ENCODE measurements around the gene GALNT13. TPM values are rescaled to one million over a fixed set of nuclear protein-coding genes. Genes with fewer than 3 reads are reported as not detected.

Gene GALNT13
- total and polyA plus RNA-seq, 2 of the 13 experiments (the other 11 are each of a cell fraction or from before 2014, with no cell fraction given), result 1.3 to 5.0 TPM

DNA sequence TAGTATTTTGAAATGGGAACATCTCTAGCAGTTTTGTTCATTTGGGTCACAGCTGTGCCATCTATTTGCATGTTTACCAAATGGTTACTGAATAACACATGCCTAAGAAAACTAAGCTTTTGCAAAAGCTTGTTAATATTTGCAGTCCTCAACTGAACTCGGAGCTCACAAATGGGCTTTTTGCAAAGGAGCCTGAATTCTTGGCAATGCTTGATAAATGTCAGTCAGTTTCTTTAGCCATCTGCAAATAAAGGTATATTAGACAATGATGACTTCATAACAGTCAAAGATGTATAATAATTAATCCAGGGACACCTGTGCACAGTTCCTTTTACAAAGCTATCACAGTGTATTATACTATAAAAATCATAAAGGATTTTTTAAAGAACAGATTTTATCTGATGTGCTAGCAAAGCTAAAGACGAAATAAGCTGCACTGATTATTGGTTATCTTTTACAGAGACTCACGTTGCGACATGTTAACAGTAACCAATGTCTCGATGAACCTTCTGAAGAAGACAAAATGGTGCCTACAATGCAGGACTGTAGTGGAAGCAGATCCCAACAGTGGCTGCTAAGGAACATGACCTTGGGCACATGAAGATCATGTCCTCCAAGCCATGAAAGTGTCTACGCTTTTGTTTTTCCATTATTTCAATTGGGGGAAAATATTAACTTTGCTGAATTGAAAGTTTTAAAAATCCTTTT is 578.4 kb downstream of the GALNT13 start (continued):
- no peak for TF ChIP-seq ZNF101 (CRISPR knock-in tag; IDR thresholded peaks at IDR 0.05; ENCODE audit: borderline replicate concordance, low read depth)
- no peak for TF ChIP-seq ZNF20 (CRISPR knock-in tag; IDR thresholded peaks at IDR 0.05)
- peak; percentile 52 for TF ChIP-seq SKI (IDR thresholded peaks at IDR 0.05; ENCODE audit: partially characterized antibody)
- TF ChIP-seq RFX5 (IDR thresholded peaks at IDR 0.05; ENCODE audit: low read depth, low read length), result no peak
- TF ChIP-seq ZFP41 (CRISPR knock-in tag; IDR thresholded peaks at IDR 0.05; ENCODE audit: borderline replicate concordance), result no peak
- TF ChIP-seq, protein P1, sequence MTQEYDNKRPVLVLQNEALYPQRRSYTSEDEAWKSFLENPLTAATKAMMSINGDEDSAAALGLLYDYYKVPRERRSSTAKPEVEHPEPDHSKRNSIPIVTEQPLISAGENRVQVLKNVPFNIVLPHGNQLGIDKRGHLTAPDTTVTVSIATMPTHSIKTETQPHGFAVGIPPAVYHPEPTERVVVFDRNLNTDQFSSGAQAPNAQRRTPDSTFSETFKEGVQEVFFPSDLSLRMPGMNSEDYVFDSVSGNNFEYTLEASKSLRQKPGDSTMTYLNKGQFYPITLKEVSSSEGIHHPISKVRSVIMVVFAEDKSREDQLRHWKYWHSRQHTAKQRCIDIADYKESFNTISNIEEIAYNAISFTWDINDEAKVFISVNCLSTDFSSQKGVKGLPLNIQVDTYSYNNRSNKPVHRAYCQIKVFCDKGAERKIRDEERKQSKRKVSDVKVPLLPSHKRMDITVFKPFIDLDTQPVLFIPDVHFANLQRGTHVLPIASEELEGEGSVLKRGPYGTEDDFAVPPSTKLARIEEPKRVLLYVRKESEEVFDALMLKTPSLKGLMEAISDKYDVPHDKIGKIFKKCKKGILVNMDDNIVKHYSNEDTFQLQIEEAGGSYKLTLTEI (CRISPR knock-in tag; conservative IDR thresholded peaks at IDR 0.05), result no peak
- no peak for TF ChIP-seq ZNF619 (CRISPR knock-in tag; IDR thresholded peaks at IDR 0.05)
- TF ChIP-seq RBM39 (IDR thresholded peaks at IDR 0.05; ENCODE audit: low read depth, low read length, poor library complexity, severe bottlenecking), result no peak
- TF ChIP-seq MBNL3 (CRISPR knock-in tag; conservative IDR thresholded peaks at IDR 0.05), result no peak
- TF ChIP-seq ZSCAN21 (CRISPR knock-in tag; IDR thresholded peaks at IDR 0.05; ENCODE audit: borderline replicate concordance), result no peak
- no peak for TF ChIP-seq ZNF274 (CRISPR knock-in tag; IDR thresholded peaks at IDR 0.05)
- no peak for TF ChIP-seq NFAT5 (CRISPR knock-in tag; IDR thresholded peaks at IDR 0.05)
- no peak for TF ChIP-seq ZFP62 (CRISPR knock-in tag; IDR thresholded peaks at IDR 0.05)
- peak; percentile 74; the same call in 1 of the 2 replicates for TF ChIP-seq ZNF414 (CRISPR knock-in tag; IDR thresholded peaks at IDR 0.05)
- peak; percentile 60 for TF ChIP-seq ELF3 (CRISPR knock-in tag; IDR thresholded peaks at IDR 0.05)
- TF ChIP-seq, protein P2, sequence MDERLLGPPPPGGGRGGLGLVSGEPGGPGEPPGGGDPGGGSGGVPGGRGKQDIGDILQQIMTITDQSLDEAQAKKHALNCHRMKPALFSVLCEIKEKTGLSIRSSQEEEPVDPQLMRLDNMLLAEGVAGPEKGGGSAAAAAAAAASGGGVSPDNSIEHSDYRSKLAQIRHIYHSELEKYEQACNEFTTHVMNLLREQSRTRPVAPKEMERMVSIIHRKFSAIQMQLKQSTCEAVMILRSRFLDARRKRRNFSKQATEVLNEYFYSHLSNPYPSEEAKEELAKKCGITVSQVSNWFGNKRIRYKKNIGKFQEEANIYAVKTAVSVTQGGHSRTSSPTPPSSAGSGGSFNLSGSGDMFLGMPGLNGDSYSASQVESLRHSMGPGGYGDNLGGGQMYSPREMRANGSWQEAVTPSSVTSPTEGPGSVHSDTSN (CRISPR knock-in tag; IDR thresholded peaks at IDR 0.05), result no peak
- TF ChIP-seq FOXP1 (IDR thresholded peaks at IDR 0.05), result no peak
- TF ChIP-seq FOXP1 (CRISPR knock-in tag; IDR thresholded peaks at IDR 0.05), result peak; percentile 97
- no peak for TF ChIP-seq ZNF674 (CRISPR knock-in tag; IDR thresholded peaks at IDR 0.05; ENCODE audit: low read depth)
- TF ChIP-seq, protein P3, sequence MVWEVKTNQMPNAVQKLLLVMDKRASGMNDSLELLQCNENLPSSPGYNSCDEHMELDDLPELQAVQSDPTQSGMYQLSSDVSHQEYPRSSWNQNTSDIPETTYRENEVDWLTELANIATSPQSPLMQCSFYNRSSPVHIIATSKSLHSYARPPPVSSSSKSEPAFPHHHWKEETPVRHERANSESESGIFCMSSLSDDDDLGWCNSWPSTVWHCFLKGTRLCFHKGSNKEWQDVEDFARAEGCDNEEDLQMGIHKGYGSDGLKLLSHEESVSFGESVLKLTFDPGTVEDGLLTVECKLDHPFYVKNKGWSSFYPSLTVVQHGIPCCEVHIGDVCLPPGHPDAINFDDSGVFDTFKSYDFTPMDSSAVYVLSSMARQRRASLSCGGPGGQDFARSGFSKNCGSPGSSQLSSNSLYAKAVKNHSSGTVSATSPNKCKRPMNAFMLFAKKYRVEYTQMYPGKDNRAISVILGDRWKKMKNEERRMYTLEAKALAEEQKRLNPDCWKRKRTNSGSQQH (CRISPR knock-in tag; IDR thresholded peaks at IDR 0.05; ENCODE audit: low read depth), result no peak
- peak; percentile 91 for TF ChIP-seq BCL6 (CRISPR knock-in tag; IDR thresholded peaks at IDR 0.05)
